ENCODE data around the gene OTULIN.

The OTULIN gene

GRCh38 chr5:14659821-14660607 is 4.5 kb upstream of the OTULIN start:
- Histone ChIP-seq H3K9me3 (ENCODE audit: insufficient read depth, low read length) (peaks cover 7% of the 10 kb centered on the region; the same call in 1 of the 2 replicates), H4K20me1 (ENCODE audit: insufficient read depth, low read length) (no peaks in the 10 kb centered on the region), H3K4me3 (ENCODE audit: low read length) (no peak overlapping the region), H3K27me3 (ENCODE audit: low read depth, low read length) (no peaks in the 10 kb centered on the region), H3K27ac (ENCODE audit: low read length) (no peak overlapping the region), H3K4me1 (ENCODE audit: low read length) (peaks cover 27% of the 10 kb centered on the region), H3K9ac (ENCODE audit: low read length) (no peak overlapping the region), H2AFZ (ENCODE audit: low read depth, low read length) (no peak overlapping the region), H3K36me3 (replicated peaks; ENCODE audit: low read depth, low read length) (peaks cover 21% of the 10 kb centered on the region), H3K4me2 (ENCODE audit: low read length) (no peak overlapping the region), H3K79me2 (ENCODE audit: low read length) (peaks cover 20% of the 10 kb centered on the region)
- TF ChIP-seq EZH2phosphoT487 (IDR thresholded peaks at IDR 0.05; ENCODE audit: low read depth), result no peak
- TF ChIP-seq, protein P1, sequence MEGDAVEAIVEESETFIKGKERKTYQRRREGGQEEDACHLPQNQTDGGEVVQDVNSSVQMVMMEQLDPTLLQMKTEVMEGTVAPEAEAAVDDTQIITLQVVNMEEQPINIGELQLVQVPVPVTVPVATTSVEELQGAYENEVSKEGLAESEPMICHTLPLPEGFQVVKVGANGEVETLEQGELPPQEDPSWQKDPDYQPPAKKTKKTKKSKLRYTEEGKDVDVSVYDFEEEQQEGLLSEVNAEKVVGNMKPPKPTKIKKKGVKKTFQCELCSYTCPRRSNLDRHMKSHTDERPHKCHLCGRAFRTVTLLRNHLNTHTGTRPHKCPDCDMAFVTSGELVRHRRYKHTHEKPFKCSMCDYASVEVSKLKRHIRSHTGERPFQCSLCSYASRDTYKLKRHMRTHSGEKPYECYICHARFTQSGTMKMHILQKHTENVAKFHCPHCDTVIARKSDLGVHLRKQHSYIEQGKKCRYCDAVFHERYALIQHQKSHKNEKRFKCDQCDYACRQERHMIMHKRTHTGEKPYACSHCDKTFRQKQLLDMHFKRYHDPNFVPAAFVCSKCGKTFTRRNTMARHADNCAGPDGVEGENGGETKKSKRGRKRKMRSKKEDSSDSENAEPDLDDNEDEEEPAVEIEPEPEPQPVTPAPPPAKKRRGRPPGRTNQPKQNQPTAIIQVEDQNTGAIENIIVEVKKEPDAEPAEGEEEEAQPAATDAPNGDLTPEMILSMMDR (IDR thresholded peaks at IDR 0.05; ENCODE audit: low read depth, low read length), result no peak

DNA sequence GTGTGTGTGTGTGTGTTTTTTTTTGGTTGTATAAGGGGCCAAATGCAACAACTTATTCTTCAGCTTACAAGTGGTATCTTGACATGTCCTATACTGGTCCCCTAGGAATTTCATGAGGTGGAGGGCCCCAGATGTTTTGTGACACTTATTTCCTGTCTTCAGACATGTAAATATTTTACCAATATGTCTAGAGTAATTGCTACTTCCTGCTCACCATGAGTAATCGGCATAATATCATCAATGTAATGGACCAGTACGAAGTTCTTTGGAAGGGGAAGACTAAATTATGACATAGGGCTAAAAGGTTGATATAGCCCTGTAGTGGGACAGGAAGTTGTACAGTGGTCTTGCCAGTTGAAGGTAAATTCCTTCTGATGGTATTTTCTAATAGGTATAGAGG is 3.7 kb upstream of the OTULIN start:
- no peak overlapping the region for H2AFZ ChIP-seq (ENCODE audit: low read depth, low read length)
- H3K27ac ChIP-seq (ENCODE audit: low read length), result no peak overlapping the region
- no peak overlapping the region for H3K4me2 ChIP-seq (ENCODE audit: low read length)
- no peak for TF ChIP-seq EZH2phosphoT487 (IDR thresholded peaks at IDR 0.05; ENCODE audit: low read depth)
- TF ChIP-seq, protein P1 (IDR thresholded peaks at IDR 0.05; ENCODE audit: low read depth, low read length), result no peak
- no peak overlapping the region for H3K4me3 ChIP-seq (ENCODE audit: low read length)
- H3K36me3 ChIP-seq (replicated peaks; ENCODE audit: low read depth, low read length), result peaks cover 21% of the 10 kb centered on the region
- peaks cover 28% of the 10 kb centered on the region for H3K79me2 ChIP-seq (ENCODE audit: low read length)
- no peak overlapping the region for H3K9ac ChIP-seq (ENCODE audit: low read length)
- H3K27me3 ChIP-seq (ENCODE audit: low read depth, low read length), result no peaks in the 10 kb centered on the region
- peaks cover 33% of the 10 kb centered on the region for H3K4me1 ChIP-seq (ENCODE audit: low read length)
- H3K9me3 ChIP-seq (ENCODE audit: insufficient read depth, low read length), result peaks cover 7% of the 10 kb centered on the region; the same call in 1 of the 2 replicates
- no peaks in the 10 kb centered on the region for H4K20me1 ChIP-seq (ENCODE audit: insufficient read depth, low read length)

DNA sequence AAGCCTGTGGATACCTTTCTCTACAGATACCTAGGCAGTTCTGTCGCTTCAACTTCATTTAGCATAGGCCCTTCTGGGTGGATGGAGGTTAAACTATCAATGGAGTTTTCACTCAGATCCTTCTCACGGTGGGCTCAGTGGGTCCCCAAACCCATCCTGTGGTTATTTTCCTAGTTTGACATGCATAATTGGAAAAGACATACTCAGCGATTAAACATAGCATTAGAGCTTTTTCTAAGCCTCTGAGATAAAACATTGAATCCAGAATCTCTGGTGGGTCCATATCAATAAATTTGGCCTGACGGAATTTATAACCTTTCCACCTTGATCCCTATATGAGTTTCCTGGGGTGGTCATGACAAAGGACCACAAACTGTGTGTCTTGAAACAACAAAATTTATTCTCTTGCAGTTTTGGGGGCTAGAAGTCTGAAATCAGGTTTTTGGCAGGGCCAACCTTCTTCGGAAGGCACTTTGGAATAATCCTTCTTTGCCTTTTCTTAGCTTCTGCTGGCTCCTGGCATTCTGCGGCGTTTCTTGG is 1.7 kb upstream of the OTULIN start:
- TF ChIP-seq, protein P1 (IDR thresholded peaks at IDR 0.05; ENCODE audit: low read depth, low read length), result no peak
- TF ChIP-seq EZH2phosphoT487 (IDR thresholded peaks at IDR 0.05; ENCODE audit: low read depth), result no peak
- Histone ChIP-seq H3K9ac (ENCODE audit: low read length) (no peak overlapping the region), H3K36me3 (replicated peaks; ENCODE audit: low read depth, low read length) (peaks cover 30% of the 10 kb centered on the region), H4K20me1 (ENCODE audit: insufficient read depth, low read length) (peaks cover 6% of the 10 kb centered on the region; the same call in 1 of the 2 replicates), H3K4me3 (ENCODE audit: low read length) (no peak overlapping the region), H3K4me1 (ENCODE audit: low read length) (peaks cover 23% of the 10 kb centered on the region), H3K4me2 (ENCODE audit: low read length) (no peak overlapping the region), H3K27ac (ENCODE audit: low read length) (no peak overlapping the region), H3K27me3 (ENCODE audit: low read depth, low read length) (no peaks in the 10 kb centered on the region), H3K9me3 (ENCODE audit: insufficient read depth, low read length) (peaks cover 7% of the 10 kb centered on the region; the same call in 1 of the 2 replicates), H2AFZ (ENCODE audit: low read depth, low read length) (no peak overlapping the region), H3K79me2 (ENCODE audit: low read length) (peaks cover 48% of the 10 kb centered on the region)

DNA sequence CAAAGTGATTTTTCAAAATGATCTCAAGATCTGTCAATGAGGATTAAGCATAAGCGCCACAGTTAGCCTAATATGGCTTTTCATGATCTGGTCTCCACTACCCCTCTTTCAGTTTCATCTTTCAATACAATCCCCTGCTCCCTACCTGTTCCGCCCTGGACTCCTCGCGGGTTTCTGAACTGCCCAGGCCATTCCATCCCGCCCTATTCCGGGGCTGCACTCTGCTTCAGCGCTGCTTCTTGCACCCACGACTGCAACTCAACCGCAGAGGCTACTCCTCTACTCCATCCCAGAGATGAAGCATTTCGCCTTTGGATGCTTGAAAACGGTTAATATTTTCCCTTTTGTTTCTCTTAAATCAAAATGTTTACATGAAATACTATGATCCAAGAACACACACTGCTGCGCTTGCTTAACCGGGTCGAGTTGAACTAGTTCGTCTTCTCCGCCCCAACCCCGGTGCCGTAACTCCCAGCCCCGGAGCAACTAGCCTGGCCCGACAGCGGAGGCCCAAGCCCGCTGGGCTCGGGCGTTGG is 716 bp upstream of the OTULIN start:
- H3K36me3 ChIP-seq (replicated peaks; ENCODE audit: low read depth, low read length), result peaks cover 38% of the 10 kb centered on the region
- peaks cover 7% of the 10 kb centered on the region; the same call in 1 of the 2 replicates for H3K9me3 ChIP-seq (ENCODE audit: insufficient read depth, low read length)
- TF ChIP-seq, protein P1 (IDR thresholded peaks at IDR 0.05; ENCODE audit: low read depth, low read length), result no peak
- no peak for TF ChIP-seq EZH2phosphoT487 (IDR thresholded peaks at IDR 0.05; ENCODE audit: low read depth)
- peaks cover 58% of the 10 kb centered on the region for H3K79me2 ChIP-seq (ENCODE audit: low read length)
- peaks cover 6% of the 10 kb centered on the region; the same call in 1 of the 2 replicates for H4K20me1 ChIP-seq (ENCODE audit: insufficient read depth, low read length)
- H3K27ac ChIP-seq (ENCODE audit: low read length), result peak overlapping the region; percentile 79
- H3K27me3 ChIP-seq (ENCODE audit: low read depth, low read length), result no peaks in the 10 kb centered on the region
- H3K9ac ChIP-seq (ENCODE audit: low read length), result peak overlapping the region; percentile 80
- peaks cover 21% of the 10 kb centered on the region for H3K4me1 ChIP-seq (ENCODE audit: low read length)
- 0 out of 2 replicates have a peak overlapping the region, but pooled peaks have one; percentile 52 for H2AFZ ChIP-seq (ENCODE audit: low read depth, low read length)
- peak overlapping the region; percentile 80 for H3K4me2 ChIP-seq (ENCODE audit: low read length)
- peak overlapping the region; percentile 85 for H3K4me3 ChIP-seq (ENCODE audit: low read length)

Measured in OCI-LY3 (cell line).